HG03064 (cell line): ENCODE data around the gene UBQLN4.
"Not testable (repeated sequence)": the region's sequence is repeated elsewhere in the genome, so short reads cannot be mapped to it uniquely, and the experiment has no call there.

Source experiments
- ATAC-seq: cut with Tn5 transposase; IDR thresholded peaks from one replicate; pipeline ENCODE4 v1.9.1; 2021; ENCODE audit warnings: low read depth; ENCODE audit not compliant: unreplicated experiment

UBQLN4 gene

GRCh38 chr1:156081180-156081916 lies 27.8 kb upstream of the UBQLN4 start:
- ATAC-seq: no peak

GRCh38 chr1:156080863-156081179 lies 27.2 kb upstream of the UBQLN4 start:
- no peak for ATAC-seq

GRCh38 chr1:156080241-156080862 lies 26.8 kb upstream of the UBQLN4 start:
- no peak for ATAC-seq

DNA sequence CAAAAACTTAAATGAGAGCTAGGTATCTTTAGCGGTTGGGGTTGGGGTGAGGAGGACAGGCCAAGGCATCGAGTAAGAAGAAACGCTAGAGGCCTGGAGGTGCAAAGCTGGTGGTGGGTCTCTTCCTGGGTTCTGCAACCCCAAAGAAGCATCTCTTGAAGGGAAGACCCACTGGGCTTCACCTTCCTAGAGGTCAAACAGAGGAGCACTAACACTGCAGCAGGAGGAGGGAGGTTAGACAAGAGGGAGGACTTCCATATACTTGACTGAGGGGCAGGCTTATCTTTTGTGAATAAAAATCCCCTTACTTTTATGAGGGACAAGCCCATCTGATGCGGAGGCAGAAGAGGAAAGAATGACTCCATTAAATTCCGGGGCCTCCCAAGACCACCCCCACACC lies 26.2 kb upstream of the UBQLN4 start:
- ATAC-seq: no peak

- ATAC-seq: no peak
Observed at GRCh38 chr1:156078728-156079127, 25.1 kb upstream of the UBQLN4 start.

DNA sequence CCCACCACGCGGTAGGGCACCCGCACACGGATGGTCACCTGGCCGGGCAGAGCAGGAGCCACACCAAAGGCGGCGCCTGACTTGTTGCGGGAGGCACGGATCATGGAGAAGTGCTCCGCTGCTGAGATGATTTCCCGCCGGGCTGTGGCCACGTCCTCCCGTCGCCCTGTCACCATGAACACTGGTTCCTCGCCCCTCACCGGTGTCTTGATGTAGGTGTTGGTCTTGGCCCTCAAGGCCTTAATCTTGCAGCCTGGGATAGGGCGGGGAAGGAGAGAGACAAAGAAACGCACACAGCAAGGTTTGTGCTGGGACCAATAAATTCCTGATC lies 23.8 kb upstream of the UBQLN4 start:
- ATAC-seq: no peak

- no peak for ATAC-seq
Observed at GRCh38 chr1:156076609-156077429, 23.2 kb upstream of the UBQLN4 start.

DNA sequence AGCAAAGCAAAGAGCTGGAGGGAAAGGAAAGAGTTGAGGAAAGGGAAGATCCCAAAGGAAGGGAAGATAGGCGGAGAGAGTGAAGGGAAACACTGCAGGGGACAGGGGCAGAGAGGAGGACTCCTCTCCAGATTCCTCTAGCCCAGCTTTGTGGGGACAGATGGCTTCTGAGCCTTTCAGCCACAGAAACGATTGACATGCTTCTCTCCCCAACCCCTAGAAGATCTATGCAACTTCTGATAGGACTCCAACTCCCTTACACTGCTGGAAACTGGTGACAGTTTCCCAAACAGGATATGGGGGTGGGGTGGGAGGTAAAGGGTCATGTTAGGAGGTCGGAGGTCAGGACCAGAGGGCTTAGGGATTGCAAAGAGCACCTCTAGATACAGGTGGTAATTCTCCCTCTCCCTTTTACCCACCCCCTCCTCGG lies 22.2 kb upstream of the UBQLN4 start:
- ATAC-seq: no peak

- no peak for ATAC-seq
Observed at GRCh38 chr1:156075162-156075561, 21.6 kb upstream of the UBQLN4 start.

DNA sequence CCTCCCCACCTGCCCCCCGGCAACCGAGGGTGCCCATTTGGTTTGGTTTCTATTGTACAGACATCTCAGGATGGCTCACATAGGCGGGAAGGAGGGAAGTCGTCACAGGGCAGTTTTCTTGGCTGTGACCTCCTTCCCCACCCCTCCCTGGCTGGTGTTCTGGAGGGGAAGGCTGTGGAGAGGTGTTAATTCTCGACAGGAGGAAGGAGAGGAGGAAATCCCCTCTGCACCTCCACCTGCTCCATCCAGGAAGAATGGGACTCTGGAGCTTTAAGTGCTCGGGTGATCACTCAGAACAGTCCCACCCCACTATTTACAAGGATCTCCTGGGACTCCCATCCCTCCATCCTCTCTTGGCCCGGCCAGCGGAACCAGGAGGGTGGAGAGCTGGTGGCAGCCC lies 21.1 kb upstream of the UBQLN4 start:
- no peak for ATAC-seq

DNA sequence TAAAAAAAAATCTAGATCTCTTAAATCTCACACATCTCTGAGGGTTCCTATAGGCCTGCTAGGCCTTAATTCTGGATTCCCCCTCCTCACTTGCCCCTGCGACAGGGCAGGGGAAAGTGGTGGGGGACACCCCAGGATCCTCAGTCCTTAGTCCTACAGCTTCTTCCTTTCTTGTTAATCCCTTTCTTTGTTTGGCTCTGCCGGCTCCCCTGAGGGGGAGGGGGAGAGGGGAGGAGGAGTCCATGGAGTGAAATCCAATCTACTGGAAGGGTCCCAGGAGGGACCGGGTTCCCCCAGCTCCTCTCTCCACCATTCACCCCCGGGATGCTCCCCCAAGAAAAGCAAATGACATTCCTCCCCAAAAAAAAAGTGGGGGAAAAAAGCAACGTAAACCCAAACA lies 20.1 kb upstream of the UBQLN4 start:
- no peak for ATAC-seq

- ATAC-seq: no peak
Observed at GRCh38 chr1:156073110-156073687, 19.6 kb upstream of the UBQLN4 start.

DNA sequence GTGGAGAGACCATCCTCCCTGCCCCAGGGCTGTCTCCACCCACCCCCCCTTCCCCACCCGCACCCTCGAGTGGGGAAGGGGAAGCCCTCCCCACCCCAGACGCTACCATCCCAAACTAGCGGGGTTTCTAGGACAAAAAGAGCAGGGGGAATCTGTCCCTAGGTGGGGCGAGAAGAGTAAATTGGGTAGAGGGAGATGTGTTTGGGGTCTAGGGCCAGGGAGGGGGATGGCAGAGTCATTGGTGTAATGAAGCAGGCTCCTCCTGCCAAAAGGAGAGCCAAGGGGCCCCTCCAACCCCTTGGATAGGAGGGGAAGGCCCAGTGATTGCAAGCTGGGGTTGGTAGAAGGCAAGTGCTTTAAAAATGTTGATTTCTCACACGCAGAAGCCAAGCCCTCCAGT lies 18.7 kb upstream of the UBQLN4 start:
- no peak for ATAC-seq

GRCh38 chr1:156071332-156071816 lies 17.8 kb upstream of the UBQLN4 start:
- ATAC-seq: not testable (repeated sequence)

GRCh38 chr1:156070548-156070947 lies 16.9 kb upstream of the UBQLN4 start:
- no peak for ATAC-seq

DNA sequence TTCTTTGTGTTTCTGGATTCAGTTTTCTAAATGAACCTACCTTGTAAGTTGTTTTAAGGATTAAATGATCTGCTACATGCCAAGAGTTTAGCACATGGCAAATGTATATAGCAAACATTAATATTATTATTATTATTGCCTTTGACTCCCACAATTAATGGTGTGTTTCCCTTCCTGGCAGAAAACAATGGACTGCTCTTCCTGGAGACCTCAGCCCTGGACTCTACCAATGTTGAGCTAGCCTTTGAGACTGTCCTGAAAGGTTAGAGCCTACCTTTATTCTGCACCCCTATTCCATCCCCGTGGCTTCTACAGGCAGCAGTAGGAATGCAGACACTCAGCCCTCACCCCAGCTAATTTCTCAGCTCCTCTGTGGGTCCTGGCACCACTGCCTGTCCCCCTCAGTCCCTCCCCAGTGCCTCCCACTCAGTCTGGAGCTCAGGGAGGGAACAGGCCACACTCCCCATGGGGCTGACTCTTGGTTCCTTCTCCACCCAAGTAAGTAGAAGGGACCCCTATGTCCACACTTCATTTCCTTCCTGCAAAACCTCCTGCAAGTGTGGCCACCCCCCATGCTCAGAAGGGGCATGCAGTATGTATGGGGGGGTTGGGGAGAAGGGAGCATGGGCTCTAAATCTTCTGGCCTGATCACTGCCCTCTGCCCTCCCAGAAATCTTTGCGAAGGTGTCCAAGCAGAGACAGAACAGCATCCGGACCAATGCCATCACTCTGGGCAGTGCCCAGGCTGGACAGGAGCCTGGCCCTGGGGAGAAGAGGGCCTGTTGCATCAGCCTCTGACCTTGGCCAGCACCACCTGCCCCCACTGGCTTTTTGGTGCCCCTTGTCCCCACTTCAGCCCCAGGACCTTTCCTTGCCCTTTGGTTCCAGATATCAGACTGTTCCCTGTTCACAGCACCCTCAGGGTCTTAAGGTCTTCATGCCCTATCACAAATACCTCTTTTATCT lies 16.2 kb upstream of the UBQLN4 start:
- no peak for ATAC-seq

DNA sequence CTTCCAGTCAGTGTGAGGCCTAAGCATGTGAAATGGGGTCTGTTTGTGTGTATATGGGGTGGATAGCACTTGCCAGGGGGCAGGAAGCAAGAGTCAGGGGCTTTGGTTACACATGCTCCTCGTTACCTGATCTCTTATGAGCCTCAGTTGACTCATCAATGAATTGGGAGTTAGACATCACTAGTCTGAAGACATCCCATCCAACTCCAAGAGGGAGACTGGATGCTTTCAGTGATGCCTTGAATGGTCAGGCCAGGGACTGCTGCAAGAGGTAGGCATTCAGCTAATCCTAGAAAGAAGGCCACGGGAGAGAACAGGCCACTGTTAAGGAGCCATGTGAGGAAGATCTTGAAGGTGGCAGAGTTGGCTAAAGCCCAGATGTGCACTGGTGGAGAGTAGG lies 13.7 kb upstream of the UBQLN4 start:
- ATAC-seq: no peak

- no peak for ATAC-seq
Observed at GRCh38 chr1:156065871-156066270, 12.3 kb upstream of the UBQLN4 start.

DNA sequence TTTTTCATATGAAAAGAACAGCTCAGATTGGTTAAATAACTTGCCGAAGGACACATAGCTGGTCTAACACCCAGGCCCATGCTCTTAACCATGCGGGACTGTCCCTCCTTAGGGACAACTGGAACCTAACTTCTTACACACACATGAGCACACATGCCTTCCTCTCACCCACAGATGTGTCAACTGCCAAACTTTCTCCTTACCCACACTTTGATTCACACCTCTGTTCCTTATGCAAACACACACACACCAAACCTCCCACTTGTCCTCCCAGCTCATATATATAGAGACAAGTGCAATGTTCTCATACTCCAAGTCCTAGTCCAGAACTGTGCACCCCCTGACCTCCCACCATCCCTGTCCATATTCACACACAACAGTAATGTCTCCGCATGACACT lies 11.6 kb upstream of the UBQLN4 start:
- ATAC-seq: no peak

- ATAC-seq: no peak
Observed at GRCh38 chr1:156064615-156065014, 11.0 kb upstream of the UBQLN4 start.
